H54 (cell line): ENCODE data around the gene PAQR5.

Experiments
- DNase-seq: peaks from one replicate; pipeline ENCODE4 v3.0.0; 2011; ENCODE audit warnings: low spot score, mixed read lengths; ENCODE audit not compliant: insufficient read length
- FAIRE-seq: peaks from 3 replicates; lab custom pipeline; 2011; peaks lifted over from hg19 to GRCh38; lab: Jason Lieb, UNC
- POLR2A ChIP-seq: IDR thresholded peaks from 2 replicates; pipeline ENCODE4 v1.6.1; 2011; ENCODE audit warnings: low read depth, mild to moderate bottlenecking, low read length

PAQR5 gene

GRCh38 chr15:69393831-69394491 is 95.2 kb downstream of the PAQR5 start:
- DNase-seq = no peak
- no peak for FAIRE-seq
- TF ChIP-seq POLR2A = no peak

- DNase-seq (peak; percentile 49), FAIRE-seq (no peak)
- no peak for TF ChIP-seq POLR2A
These were observed 96.0 kb downstream of the PAQR5 start for GRCh38 chr15:69394556-69395282.

GRCh38 chr15:69395460-69395859 is 96.7 kb downstream of the PAQR5 start:
- no peak for DNase-seq
- no peak for TF ChIP-seq POLR2A
- no peak for FAIRE-seq

- FAIRE-seq (no peak), DNase-seq (no peak)
- no peak for TF ChIP-seq POLR2A
These were observed 97.3 kb downstream of the PAQR5 start for GRCh38 chr15:69395991-69396390.

GRCh38 chr15:69398491-69398891 is 99.8 kb downstream of the PAQR5 start:
- TF ChIP-seq POLR2A = no peak
- FAIRE-seq = no peak
- DNase-seq = peak; percentile 35

- no peak for TF ChIP-seq POLR2A
- DNase-seq (no peak), FAIRE-seq (no peak)
These were observed 102.1 kb downstream of the PAQR5 start for GRCh38 chr15:69400850-69401249.

- TF ChIP-seq POLR2A = no peak
- FAIRE-seq = no peak
These were observed 104.1 kb downstream of the PAQR5 start for GRCh38 chr15:69402816-69403215.

GRCh38 chr15:69403594-69403993 is 104.9 kb downstream of the PAQR5 start:
- peak; percentile 27 for DNase-seq
- peak; percentile 38 for FAIRE-seq
- no peak for TF ChIP-seq POLR2A

More at GRCh38 chr15:69402816-69403215, 104.1 kb downstream of the PAQR5 start:
- no peak for DNase-seq

- FAIRE-seq (no peak), DNase-seq (no peak)
- TF ChIP-seq POLR2A = no peak
These were observed 106.4 kb downstream of the PAQR5 start for GRCh38 chr15:69405110-69405509.

- FAIRE-seq = no peak
- no peak for DNase-seq
- TF ChIP-seq POLR2A = no peak
These were observed 109.1 kb downstream of the PAQR5 start for GRCh38 chr15:69407719-69408400.

- TF ChIP-seq POLR2A = no peak
- DNase-seq = no peak
- FAIRE-seq = no peak
These were observed 110.1 kb downstream of the PAQR5 start for GRCh38 chr15:69408841-69409240.

- DNase-seq (peak; percentile 44), FAIRE-seq (peak; percentile 94)
- TF ChIP-seq POLR2A = no peak
These were observed 111.6 kb downstream of the PAQR5 start for GRCh38 chr15:69410248-69410874.

GRCh38 chr15:69412274-69412673 is 113.6 kb downstream of the PAQR5 start:
- no peak for DNase-seq
- TF ChIP-seq POLR2A = no peak
- FAIRE-seq = no peak

GRCh38 chr15:69412701-69413100 is 114.0 kb downstream of the PAQR5 start:
- FAIRE-seq = no peak
- no peak for TF ChIP-seq POLR2A
- no peak for DNase-seq
